Nephron progenitor cell (in vitro differentiated cells): Measurements from ENCODE around the gene ATG10.
"Not testable (repeated sequence)": the region's sequence is repeated elsewhere in the genome, so short reads cannot be mapped to it uniquely, and the experiment has no call there.

Experiments
- DNase-seq: peaks from one replicate; pipeline ENCODE4 v3.0.0; 2021
- H3K27ac Mint-ChIP-seq: 2 replicates; pipeline ENCODE4 v1.8.0; 2021; ENCODE audit warnings: mild to moderate bottlenecking, moderate library complexity, mixed read lengths
- H3K27me3 Mint-ChIP-seq: 2 replicates; pipeline ENCODE4 v1.8.0; 2021; ENCODE audit warnings: mild to moderate bottlenecking, low read depth, mixed read lengths; ENCODE audit not compliant: poor library complexity
- H3K36me3 Mint-ChIP-seq: 2 replicates; pipeline ENCODE4 v1.8.0; 2021; ENCODE audit warnings: low read depth, mixed read lengths
- H3K4me1 Mint-ChIP-seq: 2 replicates; pipeline ENCODE4 v1.8.0; 2021; ENCODE audit warnings: mixed read lengths
- H3K4me3 Mint-ChIP-seq: 2 replicates; pipeline ENCODE4 v1.8.0; 2021; ENCODE audit warnings: mild to moderate bottlenecking, moderate library complexity, mixed read lengths
- H3K9me3 Mint-ChIP-seq: 2 replicates; pipeline ENCODE4 v1.8.0; 2021; ENCODE audit warnings: mild to moderate bottlenecking, moderate library complexity, mixed read lengths
- TF ChIP-seq, protein P1 (sequence below): fragments of 200-600 bp; sonication (generic); IDR thresholded peaks from 2 replicates; pipeline ENCODE4 v1.5.0; 2021; ENCODE audit warnings: antibody characterized with exemption

Gene ATG10

GRCh38 chr5:81936750-81937149 lies 35.1 kb upstream of the ATG10 start:
- no peak for DNase-seq
- H3K27ac Mint-ChIP-seq = no peak overlapping the region
- no peaks in the 10 kb centered on the region for H3K27me3 Mint-ChIP-seq
- TF ChIP-seq, protein P1, sequence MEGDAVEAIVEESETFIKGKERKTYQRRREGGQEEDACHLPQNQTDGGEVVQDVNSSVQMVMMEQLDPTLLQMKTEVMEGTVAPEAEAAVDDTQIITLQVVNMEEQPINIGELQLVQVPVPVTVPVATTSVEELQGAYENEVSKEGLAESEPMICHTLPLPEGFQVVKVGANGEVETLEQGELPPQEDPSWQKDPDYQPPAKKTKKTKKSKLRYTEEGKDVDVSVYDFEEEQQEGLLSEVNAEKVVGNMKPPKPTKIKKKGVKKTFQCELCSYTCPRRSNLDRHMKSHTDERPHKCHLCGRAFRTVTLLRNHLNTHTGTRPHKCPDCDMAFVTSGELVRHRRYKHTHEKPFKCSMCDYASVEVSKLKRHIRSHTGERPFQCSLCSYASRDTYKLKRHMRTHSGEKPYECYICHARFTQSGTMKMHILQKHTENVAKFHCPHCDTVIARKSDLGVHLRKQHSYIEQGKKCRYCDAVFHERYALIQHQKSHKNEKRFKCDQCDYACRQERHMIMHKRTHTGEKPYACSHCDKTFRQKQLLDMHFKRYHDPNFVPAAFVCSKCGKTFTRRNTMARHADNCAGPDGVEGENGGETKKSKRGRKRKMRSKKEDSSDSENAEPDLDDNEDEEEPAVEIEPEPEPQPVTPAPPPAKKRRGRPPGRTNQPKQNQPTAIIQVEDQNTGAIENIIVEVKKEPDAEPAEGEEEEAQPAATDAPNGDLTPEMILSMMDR = no peak
- peaks cover 16% of the 10 kb centered on the region for H3K4me1 Mint-ChIP-seq
- H3K36me3 Mint-ChIP-seq = peaks cover 7% of the 10 kb centered on the region
- peaks cover 22% of the 10 kb centered on the region for H3K9me3 Mint-ChIP-seq
- no peak overlapping the region for H3K4me3 Mint-ChIP-seq

DNA sequence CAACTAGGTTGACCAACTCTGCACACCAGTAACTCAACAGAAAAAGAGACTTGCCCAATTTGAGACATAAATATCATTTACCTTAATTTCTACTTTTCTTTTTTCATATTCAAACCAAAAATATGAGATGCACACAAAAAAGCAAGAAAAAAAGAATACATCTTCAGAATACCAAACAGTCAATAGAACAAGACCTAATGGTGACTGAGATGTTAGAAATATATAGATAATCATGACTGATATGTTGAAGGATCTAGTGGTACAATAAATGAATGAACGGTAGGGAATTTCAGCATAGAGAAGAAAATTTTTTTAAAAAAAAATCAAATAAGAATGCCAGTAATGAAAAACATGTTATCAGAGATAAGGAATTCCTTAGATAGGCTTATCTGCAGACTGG lies 29.1 kb upstream of the ATG10 start:
- TF ChIP-seq, protein P1 = no peak
- H3K27ac Mint-ChIP-seq = no peak overlapping the region
- H3K4me3 Mint-ChIP-seq = no peak overlapping the region
- peaks cover 47% of the 10 kb centered on the region for H3K9me3 Mint-ChIP-seq
- no peaks in the 10 kb centered on the region for H3K27me3 Mint-ChIP-seq
- peaks cover 20% of the 10 kb centered on the region for H3K36me3 Mint-ChIP-seq
- H3K4me1 Mint-ChIP-seq = no peaks in the 10 kb centered on the region
- no peak for DNase-seq

DNA sequence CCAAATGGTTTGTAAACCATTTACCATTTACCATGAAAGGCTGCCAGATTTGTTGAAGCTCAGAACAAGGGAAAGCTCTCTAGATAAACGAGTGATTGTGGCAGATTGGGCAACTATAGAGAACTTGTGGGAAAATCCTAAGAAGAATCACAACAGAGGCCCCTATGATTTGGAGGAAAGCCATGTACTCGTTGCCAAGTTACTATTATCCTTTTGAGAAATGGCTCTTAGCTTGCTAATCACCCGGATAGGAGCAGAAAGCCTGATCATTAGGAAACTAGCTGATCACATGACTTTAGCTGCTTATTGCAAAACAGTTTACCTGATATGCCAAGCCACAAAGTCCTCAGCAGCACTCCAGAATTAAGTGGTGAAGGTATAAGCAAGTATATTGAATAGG lies 23.5 kb upstream of the ATG10 start:
- TF ChIP-seq, protein P1 = no peak
- no peaks in the 10 kb centered on the region for H3K27me3 Mint-ChIP-seq
- H3K9me3 Mint-ChIP-seq = peaks cover 9% of the 10 kb centered on the region
- no peak overlapping the region for H3K27ac Mint-ChIP-seq
- H3K4me1 Mint-ChIP-seq = no peaks in the 10 kb centered on the region
- no peak for DNase-seq
- no peaks in the 10 kb centered on the region for H3K36me3 Mint-ChIP-seq
- H3K4me3 Mint-ChIP-seq = no peak overlapping the region

DNA sequence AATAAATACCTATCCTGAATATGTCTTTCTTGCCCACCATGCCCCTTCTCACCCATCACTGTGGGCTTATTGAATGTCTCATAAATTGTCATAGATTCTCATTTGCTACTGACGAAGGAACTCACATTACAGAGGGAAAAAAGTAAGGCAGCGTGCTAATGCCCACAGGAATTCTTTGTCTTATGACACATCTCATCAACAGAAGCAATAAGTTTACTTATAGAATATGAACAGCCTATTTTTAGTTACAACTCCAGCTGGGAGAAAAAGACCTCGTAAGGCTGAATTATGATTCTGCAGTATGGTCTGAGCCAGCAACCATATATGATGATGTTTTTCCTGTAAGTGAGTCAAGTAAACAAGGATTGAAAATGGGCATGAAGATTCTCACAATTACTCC lies 22.4 kb upstream of the ATG10 start:
- Mint-ChIP-seq H3K9me3 (peaks cover 9% of the 10 kb centered on the region), H3K27ac (no peak overlapping the region), H3K4me3 (no peak overlapping the region), H3K4me1 (no peaks in the 10 kb centered on the region), H3K27me3 (no peaks in the 10 kb centered on the region), H3K36me3 (no peaks in the 10 kb centered on the region)
- DNase-seq = no peak
- TF ChIP-seq, protein P1 = no peak

DNA sequence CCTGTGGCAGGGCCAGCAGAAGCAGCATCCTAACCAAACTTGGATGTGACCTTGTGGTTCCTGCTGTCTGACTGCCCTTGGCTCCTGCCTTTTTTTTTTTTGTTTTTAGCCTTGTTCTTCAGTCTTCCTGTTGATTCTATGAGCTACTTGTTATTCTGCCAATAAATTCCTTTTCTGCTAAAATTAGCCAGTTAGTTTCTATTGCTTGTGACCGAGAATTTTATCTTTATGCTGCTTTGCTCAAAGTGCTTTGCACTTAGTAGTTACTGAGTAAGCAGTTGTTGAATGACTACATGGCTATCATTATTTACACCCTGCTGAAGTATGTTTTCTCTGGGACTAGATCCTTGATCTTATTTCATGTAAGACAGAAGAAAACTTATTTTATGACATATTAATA lies 20.8 kb upstream of the ATG10 start:
- Mint-ChIP-seq H3K9me3 (peaks cover 8% of the 10 kb centered on the region), H3K27me3 (no peaks in the 10 kb centered on the region), H3K27ac (no peak overlapping the region), H3K4me1 (no peaks in the 10 kb centered on the region), H3K4me3 (no peak overlapping the region), H3K36me3 (no peaks in the 10 kb centered on the region)
- no peak for DNase-seq
- TF ChIP-seq, protein P1 = no peak

GRCh38 chr5:81954796-81955195 lies 17.0 kb upstream of the ATG10 start:
- H3K27me3 Mint-ChIP-seq, H3K9me3 Mint-ChIP-seq, DNase-seq, H3K4me1 Mint-ChIP-seq, H3K4me3 Mint-ChIP-seq, H3K36me3 Mint-ChIP-seq: not testable (repeated sequence)
- H3K27ac Mint-ChIP-seq = peak overlapping the region; percentile 68

DNA sequence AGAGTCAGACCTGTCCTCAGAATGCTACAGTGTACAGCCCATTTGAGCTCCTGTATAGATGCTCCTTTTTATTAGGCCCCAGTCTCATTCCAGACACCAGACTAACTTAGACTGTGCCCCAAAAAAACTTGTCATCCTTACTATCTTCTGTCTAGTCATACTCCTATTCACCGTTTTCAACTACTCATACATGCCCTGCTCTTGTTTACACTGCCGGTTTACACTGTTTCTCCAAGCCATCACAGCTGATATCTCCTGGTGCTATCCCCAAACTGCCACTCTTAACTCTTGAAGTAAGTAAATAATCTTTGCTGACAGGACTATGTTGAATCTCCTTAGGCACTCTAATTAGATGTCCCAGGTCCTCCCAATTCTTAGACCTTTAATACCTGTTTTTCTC lies 13.7 kb upstream of the ATG10 start:
- H3K4me3 Mint-ChIP-seq, H3K27ac Mint-ChIP-seq, H3K27me3 Mint-ChIP-seq, H3K4me1 Mint-ChIP-seq, H3K9me3 Mint-ChIP-seq, DNase-seq, H3K36me3 Mint-ChIP-seq: not testable (repeated sequence)
